Measurements from ENCODE around the gene CPZ.
A peak's percentile ranks its signal among the peaks of the same experiment; 100 is the strongest.

CPZ gene

GRCh38 chr4:8592366-8593263, at the start of gene CPZ:
CPZ (plus strand) TSS chr4:8592765; CDS start chr4:8592834, 69 bp downstream.
- Histone ChIP-seq H3K27ac (ENCODE audit: low read length) (no peak within 1 kb of the TSS), H3K27me3 (ENCODE audit: low read depth, low read length) (peaks cover 23% of the 10 kb centered on the region), H3K4me1 (ENCODE audit: control insufficient read depth in 1 of 2, insufficient read depth in 2 of 2, low read length in 2 of 2) (peaks cover 0 to 12% of the 10 kb centered on the region in 2 donors), H3K4me3 (ENCODE audit: low read depth in 1 of 2, low read length in 2 of 2) (peak within 1 kb of the TSS; percentile 7 to 32), H3K36me3 (ENCODE audit: control insufficient read depth in 1 of 2, insufficient read depth in 2 of 2, low read length in 2 of 2) (no peaks in the 10 kb centered on the region), H3K9me3 (ENCODE audit: control insufficient read depth in 1 of 2, low read length in 2 of 2) (no peaks in the 10 kb centered on the region)

- no peaks in the 10 kb centered on the region for H3K36me3 ChIP-seq (ENCODE audit: control insufficient read depth in 1 of 2, insufficient read depth in 2 of 2, low read length in 2 of 2)
- no peaks in the 10 kb centered on the region for H3K9me3 ChIP-seq (ENCODE audit: control insufficient read depth in 1 of 2, low read length in 2 of 2)
- H3K27me3 ChIP-seq (ENCODE audit: low read depth, low read length): no peaks in the 10 kb centered on the region
- no peak overlapping the region for H3K4me3 ChIP-seq (ENCODE audit: low read depth in 1 of 2, low read length in 2 of 2)
- no peaks in the 10 kb centered on the region for H3K4me1 ChIP-seq (ENCODE audit: control insufficient read depth in 1 of 2, insufficient read depth in 2 of 2, low read length in 2 of 2)
- H3K27ac ChIP-seq (ENCODE audit: low read length): no peak overlapping the region
These were observed 49.6 kb upstream of the CPZ start for GRCh38 chr4:8542776-8543525.

- H3K4me1 ChIP-seq (ENCODE audit: control insufficient read depth in 1 of 2, insufficient read depth in 2 of 2, low read length in 2 of 2): no peaks in the 10 kb centered on the region
- no peaks in the 10 kb centered on the region for H3K36me3 ChIP-seq (ENCODE audit: control insufficient read depth in 1 of 2, insufficient read depth in 2 of 2, low read length in 2 of 2)
- H3K9me3 ChIP-seq (ENCODE audit: control insufficient read depth in 1 of 2, low read length in 2 of 2): no peaks in the 10 kb centered on the region
- no peak overlapping the region for H3K27ac ChIP-seq (ENCODE audit: low read length)
- no peaks in the 10 kb centered on the region for H3K27me3 ChIP-seq (ENCODE audit: low read depth, low read length)
- H3K4me3 ChIP-seq (ENCODE audit: low read depth in 1 of 2, low read length in 2 of 2): no peak overlapping the region
These were observed 48.9 kb upstream of the CPZ start for GRCh38 chr4:8543623-8544022.

GRCh38 chr4:8544282-8544681, 48.3 kb upstream of the CPZ start:
- no peak overlapping the region for H3K4me3 ChIP-seq (ENCODE audit: low read depth in 1 of 2, low read length in 2 of 2)
- no peaks in the 10 kb centered on the region for H3K4me1 ChIP-seq (ENCODE audit: control insufficient read depth in 1 of 2, insufficient read depth in 2 of 2, low read length in 2 of 2)
- no peaks in the 10 kb centered on the region for H3K36me3 ChIP-seq (ENCODE audit: control insufficient read depth in 1 of 2, insufficient read depth in 2 of 2, low read length in 2 of 2)
- no peaks in the 10 kb centered on the region for H3K27me3 ChIP-seq (ENCODE audit: low read depth, low read length)
- H3K9me3 ChIP-seq (ENCODE audit: control insufficient read depth in 1 of 2, low read length in 2 of 2): no peaks in the 10 kb centered on the region
- H3K27ac ChIP-seq (ENCODE audit: low read length): no peak overlapping the region

- H3K36me3 ChIP-seq (ENCODE audit: control insufficient read depth in 1 of 2, insufficient read depth in 2 of 2, low read length in 2 of 2): no peaks in the 10 kb centered on the region
- H3K27me3 ChIP-seq (ENCODE audit: low read depth, low read length): no peaks in the 10 kb centered on the region
- no peak overlapping the region for H3K27ac ChIP-seq (ENCODE audit: low read length)
- H3K9me3 ChIP-seq (ENCODE audit: control insufficient read depth in 1 of 2, low read length in 2 of 2): no peaks in the 10 kb centered on the region
- H3K4me1 ChIP-seq (ENCODE audit: control insufficient read depth in 1 of 2, insufficient read depth in 2 of 2, low read length in 2 of 2): no peaks in the 10 kb centered on the region
- H3K4me3 ChIP-seq (ENCODE audit: low read depth in 1 of 2, low read length in 2 of 2): no peak overlapping the region
These were observed 47.7 kb upstream of the CPZ start for GRCh38 chr4:8544741-8545438.

GRCh38 chr4:8545439-8545765, 47.2 kb upstream of the CPZ start:
- H3K27ac ChIP-seq (ENCODE audit: low read length): no peak overlapping the region
- H3K9me3 ChIP-seq (ENCODE audit: control insufficient read depth in 1 of 2, low read length in 2 of 2): no peaks in the 10 kb centered on the region
- H3K4me3 ChIP-seq (ENCODE audit: low read depth in 1 of 2, low read length in 2 of 2): no peak overlapping the region
- H3K36me3 ChIP-seq (ENCODE audit: control insufficient read depth in 1 of 2, insufficient read depth in 2 of 2, low read length in 2 of 2): no peaks in the 10 kb centered on the region
- no peaks in the 10 kb centered on the region for H3K27me3 ChIP-seq (ENCODE audit: low read depth, low read length)
- no peaks in the 10 kb centered on the region for H3K4me1 ChIP-seq (ENCODE audit: control insufficient read depth in 1 of 2, insufficient read depth in 2 of 2, low read length in 2 of 2)

GRCh38 chr4:8546766-8547107, 45.8 kb upstream of the CPZ start:
- H3K27ac ChIP-seq (ENCODE audit: low read length): no peak overlapping the region

GRCh38 chr4:8547108-8547911, 45.3 kb upstream of the CPZ start:
- no peaks in the 10 kb centered on the region for H3K36me3 ChIP-seq (ENCODE audit: control insufficient read depth in 1 of 2, insufficient read depth in 2 of 2, low read length in 2 of 2)
- no peaks in the 10 kb centered on the region for H3K27me3 ChIP-seq (ENCODE audit: low read depth, low read length)
- H3K9me3 ChIP-seq (ENCODE audit: control insufficient read depth in 1 of 2, low read length in 2 of 2): no peaks in the 10 kb centered on the region
- H3K4me3 ChIP-seq (ENCODE audit: low read depth in 1 of 2, low read length in 2 of 2): no peak overlapping the region
- no peak overlapping the region for H3K27ac ChIP-seq (ENCODE audit: low read length)
- no peaks in the 10 kb centered on the region for H3K4me1 ChIP-seq (ENCODE audit: control insufficient read depth in 1 of 2, insufficient read depth in 2 of 2, low read length in 2 of 2)

More at GRCh38 chr4:8546766-8547107, 45.8 kb upstream of the CPZ start:
- Histone ChIP-seq H3K9me3 (ENCODE audit: control insufficient read depth in 1 of 2, low read length in 2 of 2) (no peaks in the 10 kb centered on the region), H3K4me3 (ENCODE audit: low read depth in 1 of 2, low read length in 2 of 2) (no peak overlapping the region), H3K36me3 (ENCODE audit: control insufficient read depth in 1 of 2, insufficient read depth in 2 of 2, low read length in 2 of 2) (no peaks in the 10 kb centered on the region), H3K27me3 (ENCODE audit: low read depth, low read length) (no peaks in the 10 kb centered on the region), H3K4me1 (ENCODE audit: control insufficient read depth in 1 of 2, insufficient read depth in 2 of 2, low read length in 2 of 2) (no peaks in the 10 kb centered on the region)

- no peaks in the 10 kb centered on the region for H3K27me3 ChIP-seq (ENCODE audit: low read depth, low read length)
- no peak overlapping the region for H3K27ac ChIP-seq (ENCODE audit: low read length)
- H3K36me3 ChIP-seq (ENCODE audit: control insufficient read depth in 1 of 2, insufficient read depth in 2 of 2, low read length in 2 of 2): no peaks in the 10 kb centered on the region
- H3K4me3 ChIP-seq (ENCODE audit: low read depth in 1 of 2, low read length in 2 of 2): no peak overlapping the region
- no peaks in the 10 kb centered on the region for H3K9me3 ChIP-seq (ENCODE audit: control insufficient read depth in 1 of 2, low read length in 2 of 2)
- H3K4me1 ChIP-seq (ENCODE audit: control insufficient read depth in 1 of 2, insufficient read depth in 2 of 2, low read length in 2 of 2): no peaks in the 10 kb centered on the region
These were observed 44.4 kb upstream of the CPZ start for GRCh38 chr4:8547912-8548730.

GRCh38 chr4:8548731-8549351, 43.7 kb upstream of the CPZ start:
- Histone ChIP-seq H3K36me3 (ENCODE audit: control insufficient read depth in 1 of 2, insufficient read depth in 2 of 2, low read length in 2 of 2) (no peaks in the 10 kb centered on the region), H3K27me3 (ENCODE audit: low read depth, low read length) (no peaks in the 10 kb centered on the region), H3K4me1 (ENCODE audit: control insufficient read depth in 1 of 2, insufficient read depth in 2 of 2, low read length in 2 of 2) (no peaks in the 10 kb centered on the region), H3K27ac (ENCODE audit: low read length) (no peak overlapping the region), H3K9me3 (ENCODE audit: control insufficient read depth in 1 of 2, low read length in 2 of 2) (no peaks in the 10 kb centered on the region), H3K4me3 (ENCODE audit: low read depth in 1 of 2, low read length in 2 of 2) (no peak overlapping the region)

Data from muscle layer of duodenum (tissue), 2 donors.